Hematopoietic multipotent progenitor cell treated with erythropoietin and hydrocortisone succinate and interleukin-3 and kit ligand, for 17 days (in vitro differentiated cells): ENCODE data around the gene TINCR.

Experiments used
- DNase-seq: peaks from one replicate; pipeline ENCODE4 v3.0.0-alpha.2; 2015; ENCODE audit warnings: low spot score

Gene TINCR

DNA sequence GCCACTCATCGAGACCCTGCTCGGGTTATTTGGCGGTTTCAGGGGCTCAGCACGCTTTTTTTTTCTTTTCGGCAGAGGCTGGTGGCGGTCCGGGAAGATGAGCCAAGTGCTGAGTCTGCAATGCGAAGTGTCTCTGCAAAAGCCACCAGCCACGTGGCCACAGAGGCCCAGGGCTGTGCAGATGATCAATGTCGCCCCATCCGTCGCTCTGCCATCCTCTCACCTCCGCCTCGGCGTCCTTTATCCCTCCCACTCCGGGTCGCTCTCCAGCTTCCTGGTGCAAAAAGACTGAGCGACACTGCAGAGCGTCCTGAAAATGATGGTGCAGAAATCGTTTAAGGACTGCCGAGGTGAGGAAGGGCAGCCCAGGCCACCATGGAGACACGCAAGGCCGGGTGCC is 55.0 kb downstream of the TINCR start:
- no peak for DNase-seq
